HS-27A (cell line): ENCODE measurements around the gene ALG8.
"Not testable (repeated sequence)": the region's sequence is repeated elsewhere in the genome, so short reads cannot be mapped to it uniquely, and the experiment has no call there.

Experiments
- DNase-seq: peaks from one replicate; pipeline ENCODE4 v3.0.0-alpha.2; 2012; ENCODE audit warnings: low read depth, missing footprints

The ALG8 gene

DNA sequence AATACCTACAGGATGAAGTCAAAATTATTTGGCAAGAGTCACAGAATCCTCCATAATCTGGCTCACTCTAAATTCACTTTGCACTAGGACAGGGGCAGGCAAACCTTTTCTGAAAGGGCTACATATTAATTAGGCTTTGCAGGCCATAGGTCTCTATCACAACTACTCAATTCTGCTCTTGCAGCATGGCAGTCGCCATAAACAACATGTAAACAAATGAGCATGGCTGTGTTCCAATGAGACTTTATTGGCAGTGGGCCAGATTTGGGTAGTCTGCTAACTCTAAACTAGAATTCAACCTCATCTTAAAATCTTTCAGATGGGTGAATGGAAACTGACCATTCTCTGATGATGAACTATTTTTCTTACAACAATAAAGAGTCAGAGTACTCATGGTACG, 70.0 kb downstream of the ALG8 start:
- no peak for DNase-seq

DNA sequence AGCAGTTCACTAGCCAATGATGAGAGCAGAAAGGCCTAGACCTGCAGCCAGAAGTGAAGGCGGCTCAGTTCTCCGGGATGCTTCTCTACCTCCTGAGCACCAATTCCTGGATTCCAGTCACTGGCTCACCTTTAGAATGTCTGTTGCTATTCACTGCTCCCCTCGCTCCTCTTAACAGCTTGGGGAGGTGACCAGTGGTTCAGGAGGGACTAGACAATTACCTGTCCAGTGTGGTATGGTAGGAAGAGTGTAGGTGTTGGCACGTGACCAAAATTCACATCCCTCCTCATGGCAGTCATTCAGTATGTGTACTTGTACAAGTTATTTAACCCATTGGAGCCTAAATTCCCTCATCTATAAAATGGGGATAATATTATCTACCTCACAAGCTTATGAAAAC, 71.7 kb downstream of the ALG8 start:
- no peak for DNase-seq

DNA sequence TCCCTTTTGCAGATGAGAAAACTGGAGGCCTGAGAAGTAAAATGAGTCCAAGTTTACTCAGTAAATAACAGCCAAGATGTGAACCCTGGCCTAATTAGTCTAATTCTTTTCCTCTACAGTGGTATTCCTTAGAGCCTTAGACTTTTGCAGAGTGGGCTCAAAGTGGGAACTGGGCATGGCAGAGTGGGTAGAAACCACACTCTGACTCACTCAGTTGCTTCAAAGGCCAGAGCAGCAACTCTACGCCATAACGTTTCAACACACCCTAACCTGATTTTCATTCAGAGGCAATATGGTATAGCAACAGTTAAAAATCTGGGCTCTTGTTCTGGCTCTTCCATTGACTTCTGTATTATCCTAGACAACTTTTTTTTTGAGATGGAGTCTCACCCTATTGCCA, 73.0 kb downstream of the ALG8 start:
- DNase-seq = no peak

DNA sequence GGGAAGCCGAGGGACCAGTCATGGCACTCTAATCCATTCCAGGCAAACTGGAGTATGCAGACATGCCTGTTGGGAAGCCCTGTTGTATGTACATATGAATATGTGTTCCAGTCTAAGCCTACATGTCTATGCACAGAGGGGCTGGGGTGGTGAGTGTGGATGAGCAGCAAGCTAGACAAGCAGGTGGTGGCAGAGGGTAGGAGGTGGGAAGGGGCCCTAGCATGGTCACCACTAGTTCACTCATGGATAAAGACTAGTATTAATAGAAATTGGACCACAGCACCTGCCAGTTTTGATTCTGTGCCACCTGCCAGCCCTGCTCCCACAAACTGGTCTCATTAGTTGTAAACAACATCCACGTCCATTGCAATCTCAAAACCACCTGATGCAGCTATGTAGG, 74.2 kb downstream of the ALG8 start:
- no peak for DNase-seq

DNA sequence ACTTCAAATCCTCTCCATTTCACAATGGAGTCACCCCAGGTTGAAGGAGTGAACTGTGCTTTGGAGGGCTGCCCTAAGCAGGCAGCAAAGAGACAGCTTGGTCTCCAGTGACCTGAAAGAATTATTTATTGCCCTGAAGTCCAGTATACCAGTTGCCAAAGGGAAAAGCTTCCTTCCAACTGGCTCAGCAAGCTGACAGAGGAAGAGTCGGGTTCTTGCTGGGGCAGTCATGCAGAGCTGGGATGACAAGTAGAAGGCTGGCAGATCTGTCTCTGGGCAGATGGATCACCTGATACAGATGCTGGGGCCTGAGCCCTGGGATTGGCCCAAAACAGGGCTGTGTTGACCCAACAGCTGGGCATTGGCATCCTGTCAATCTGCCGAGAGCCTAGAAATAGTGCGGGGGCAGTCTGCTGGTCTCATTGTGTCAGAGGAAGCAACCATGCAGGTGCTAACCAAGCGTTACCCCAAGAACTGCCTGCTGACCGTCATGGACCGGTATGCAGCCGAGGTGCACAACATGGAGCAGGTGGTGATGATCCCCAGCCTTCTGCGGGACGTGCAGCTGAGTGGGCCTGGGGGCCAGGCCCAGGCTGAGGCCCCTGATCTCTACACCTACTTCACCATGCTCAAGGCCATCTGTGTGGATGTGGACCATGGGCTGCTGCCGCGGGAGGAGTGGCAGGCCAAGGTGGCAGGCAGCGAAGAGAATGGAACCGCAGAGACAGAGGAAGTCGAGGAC, 75.8 kb downstream of the ALG8 start, which contains the start of gene THRSP:
Gene THRSP (plus strand): TSS at position 422 of the 742 bp plus-strand sequence. CDS start 21 bp downstream, at position 443.
- DNase-seq = no peak

DNA sequence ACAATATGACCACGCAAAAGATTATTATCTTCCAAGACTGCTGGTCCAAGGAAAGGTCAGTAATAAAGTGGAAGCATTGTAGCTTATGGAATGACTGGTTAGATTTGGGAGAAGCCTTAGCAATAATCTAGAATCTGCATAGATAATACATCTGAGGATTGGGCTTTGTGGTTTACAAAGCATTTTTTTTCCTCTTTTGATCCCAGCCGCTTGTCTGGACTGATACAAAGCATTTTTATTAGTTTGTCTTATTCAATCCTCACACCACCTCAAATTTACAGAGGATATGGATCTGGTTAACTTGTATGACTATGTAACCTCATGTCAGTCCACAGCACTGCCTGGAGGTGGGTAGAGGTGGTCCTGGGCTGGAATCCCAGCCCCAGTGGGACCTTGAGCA, 76.8 kb downstream of the ALG8 start:
- DNase-seq = no peak

DNA sequence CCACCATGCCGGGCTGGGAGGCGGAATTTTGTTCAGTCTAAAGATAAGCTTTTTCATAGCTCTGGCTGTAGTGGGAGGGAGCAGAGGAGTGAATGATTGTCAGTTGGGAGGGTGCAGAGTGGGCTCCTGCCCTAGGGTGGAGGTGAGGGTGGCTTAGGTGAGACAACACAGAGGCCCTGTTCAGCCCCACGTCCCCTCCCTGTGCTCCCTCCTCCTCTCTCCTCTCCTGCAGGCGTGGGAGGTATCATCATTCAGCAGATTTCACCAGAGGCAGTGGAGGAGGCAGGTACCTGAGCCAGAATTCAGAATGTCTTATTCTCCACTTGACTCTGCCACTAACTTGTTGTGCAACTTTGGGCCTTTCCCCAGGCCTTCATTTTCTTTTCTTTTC, 77.5 kb downstream of the ALG8 start:
- DNase-seq = no peak

DNA sequence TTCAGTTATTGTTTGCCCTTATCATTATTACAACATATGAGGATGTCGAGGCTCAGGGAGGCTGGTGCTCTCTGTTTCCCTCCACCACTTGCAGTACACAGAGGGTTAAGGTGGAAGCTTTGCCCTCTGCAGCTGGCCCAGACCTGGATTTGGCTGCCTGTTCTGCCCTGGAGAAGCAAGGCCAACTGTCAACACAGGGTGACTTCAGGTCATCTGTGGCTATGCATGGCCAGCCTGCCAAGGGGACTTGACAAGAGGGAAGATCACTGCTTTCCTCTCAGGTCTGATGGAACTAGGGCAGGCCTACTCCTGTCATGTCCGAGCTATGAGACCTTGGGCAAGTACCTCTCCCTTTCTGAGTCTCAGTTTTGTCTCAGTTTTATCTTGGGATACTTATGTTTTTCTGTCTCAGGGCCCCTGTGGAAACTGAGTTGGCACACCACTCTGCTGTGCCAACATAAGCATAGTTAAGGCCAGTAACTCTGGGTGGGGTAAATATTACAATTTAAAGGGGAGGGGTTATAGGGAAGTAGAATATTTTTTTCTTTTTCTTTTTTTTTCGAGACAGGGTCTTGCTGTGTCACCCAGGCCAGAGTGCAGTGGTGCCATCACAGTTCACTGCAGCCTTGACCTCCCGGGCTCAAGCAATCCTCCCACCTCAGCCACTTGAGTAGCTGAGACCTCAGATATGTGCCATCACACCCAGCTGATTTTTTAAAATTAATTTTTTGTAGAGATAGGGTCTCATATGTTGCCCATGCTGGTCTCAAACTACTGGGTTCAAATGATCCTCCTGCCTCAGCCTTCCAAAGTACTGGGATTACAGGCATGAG, 78.1 kb downstream of the ALG8 start:
- no peak for DNase-seq

DNA sequence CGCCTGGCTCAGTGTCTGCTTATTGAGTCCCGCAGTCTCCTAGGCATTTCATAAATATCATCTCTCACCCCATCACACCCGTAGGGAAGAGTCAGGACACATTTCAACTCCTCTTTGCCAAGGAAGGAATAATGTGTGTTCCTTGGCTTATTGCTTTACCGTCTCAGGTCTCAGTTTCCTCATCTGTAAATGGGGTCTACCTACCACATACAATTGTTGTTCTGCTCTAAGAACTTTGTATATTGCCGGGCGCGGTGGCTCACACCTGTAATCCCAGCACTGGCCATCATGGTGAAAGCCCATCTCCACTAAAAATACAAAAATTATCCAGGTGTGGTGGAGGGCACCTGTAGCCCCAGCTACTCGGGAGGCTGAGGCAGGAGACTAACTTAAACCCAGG, 78.9 kb downstream of the ALG8 start:
- no peak for DNase-seq

DNA sequence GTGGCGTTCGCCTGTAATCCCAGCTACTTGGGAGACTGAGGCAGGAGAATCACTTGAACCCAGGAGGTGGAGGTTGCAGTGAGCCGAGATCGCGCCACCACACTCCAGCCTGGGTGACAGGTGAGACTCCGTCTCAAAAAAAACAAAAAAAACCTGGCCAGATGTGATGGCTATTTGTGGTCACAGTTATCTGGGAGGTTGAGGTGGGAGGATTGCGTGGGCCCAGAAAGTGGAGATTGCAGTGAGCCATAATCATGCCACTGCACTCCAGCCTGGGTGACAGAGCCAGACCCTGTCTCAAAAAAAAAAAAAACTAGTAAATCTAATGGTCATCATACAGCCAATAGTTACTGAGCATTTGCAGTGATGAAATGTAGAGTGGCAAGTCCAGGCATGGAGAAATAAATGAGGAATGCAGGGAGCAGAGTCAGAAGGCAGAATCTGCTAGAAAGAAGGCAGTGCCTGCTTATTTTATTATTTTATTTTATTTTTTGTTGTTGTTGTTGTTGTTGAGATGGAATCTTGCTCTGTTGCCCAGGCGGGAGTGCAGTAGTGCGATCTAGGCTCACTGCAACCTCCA, 79.6 kb downstream of the ALG8 start:
- not testable (repeated sequence) for DNase-seq

DNA sequence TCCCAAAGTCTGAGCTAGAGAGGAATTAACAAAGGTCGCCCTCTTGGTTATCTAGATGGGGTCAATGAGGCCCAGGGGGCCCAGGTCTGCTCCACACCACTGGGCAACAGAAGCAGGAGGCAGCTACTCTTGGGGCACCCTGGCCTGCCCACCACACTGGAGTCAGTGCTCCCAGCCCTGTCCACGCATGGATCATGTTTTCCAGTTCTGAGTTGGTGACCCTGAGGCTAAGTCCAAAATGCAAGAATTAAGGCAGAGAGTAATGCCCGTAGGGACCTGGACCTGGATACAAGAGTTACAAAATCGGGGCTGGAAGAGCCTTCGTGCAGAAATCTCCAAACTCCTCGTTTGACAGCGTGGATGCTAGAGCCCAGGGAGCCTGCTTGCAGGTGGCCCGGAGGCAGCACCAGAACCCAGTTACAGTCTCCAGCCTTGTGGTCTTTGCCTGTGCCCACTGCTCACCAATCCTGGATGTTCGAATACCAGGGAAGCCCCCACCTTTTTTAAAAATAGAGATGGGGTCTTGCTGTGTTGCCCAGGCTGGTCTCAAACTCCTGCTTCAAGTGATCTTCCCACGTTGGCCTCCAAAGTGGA, 81.9 kb downstream of the ALG8 start:
- DNase-seq = no peak

DNA sequence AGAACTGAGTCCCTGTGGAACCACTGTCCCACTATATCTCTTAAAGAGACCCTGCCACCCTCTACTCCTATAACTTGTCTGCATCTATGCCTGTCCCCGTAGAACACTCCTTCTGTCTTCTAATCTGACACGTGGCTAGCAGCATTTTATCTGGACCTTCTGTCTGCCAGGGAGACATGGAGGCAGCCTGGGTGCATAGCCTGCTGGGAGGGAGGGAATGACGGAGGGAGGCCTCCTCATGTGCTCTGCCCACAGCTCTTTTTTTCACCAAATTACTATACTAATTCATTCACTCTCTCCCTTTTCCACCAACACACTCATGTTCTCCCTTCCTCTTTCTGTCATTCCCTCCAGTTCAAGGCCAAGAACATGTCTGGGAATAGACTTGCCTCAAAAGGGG, 83.3 kb downstream of the ALG8 start:
- no peak for DNase-seq

DNA sequence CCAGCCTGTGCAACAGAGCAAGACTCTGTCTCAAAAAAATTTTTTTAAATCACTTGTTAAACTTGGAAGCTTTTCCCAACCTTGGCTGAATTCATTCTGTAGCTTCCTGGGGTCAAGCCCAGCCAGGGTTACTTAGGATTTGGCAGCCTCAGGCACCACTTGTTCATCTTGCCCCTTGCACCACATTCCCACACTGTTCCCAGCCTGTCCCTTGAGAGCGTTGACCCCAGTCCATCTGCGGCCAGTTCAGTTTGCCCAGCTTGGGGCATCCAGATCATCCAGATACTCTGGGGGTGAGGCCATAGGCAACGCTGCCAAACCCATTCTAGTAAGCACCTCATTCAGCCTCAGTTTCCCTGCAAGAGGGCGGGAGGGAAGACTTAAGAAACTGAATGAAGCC, 84.5 kb downstream of the ALG8 start:
- no peak for DNase-seq

DNA sequence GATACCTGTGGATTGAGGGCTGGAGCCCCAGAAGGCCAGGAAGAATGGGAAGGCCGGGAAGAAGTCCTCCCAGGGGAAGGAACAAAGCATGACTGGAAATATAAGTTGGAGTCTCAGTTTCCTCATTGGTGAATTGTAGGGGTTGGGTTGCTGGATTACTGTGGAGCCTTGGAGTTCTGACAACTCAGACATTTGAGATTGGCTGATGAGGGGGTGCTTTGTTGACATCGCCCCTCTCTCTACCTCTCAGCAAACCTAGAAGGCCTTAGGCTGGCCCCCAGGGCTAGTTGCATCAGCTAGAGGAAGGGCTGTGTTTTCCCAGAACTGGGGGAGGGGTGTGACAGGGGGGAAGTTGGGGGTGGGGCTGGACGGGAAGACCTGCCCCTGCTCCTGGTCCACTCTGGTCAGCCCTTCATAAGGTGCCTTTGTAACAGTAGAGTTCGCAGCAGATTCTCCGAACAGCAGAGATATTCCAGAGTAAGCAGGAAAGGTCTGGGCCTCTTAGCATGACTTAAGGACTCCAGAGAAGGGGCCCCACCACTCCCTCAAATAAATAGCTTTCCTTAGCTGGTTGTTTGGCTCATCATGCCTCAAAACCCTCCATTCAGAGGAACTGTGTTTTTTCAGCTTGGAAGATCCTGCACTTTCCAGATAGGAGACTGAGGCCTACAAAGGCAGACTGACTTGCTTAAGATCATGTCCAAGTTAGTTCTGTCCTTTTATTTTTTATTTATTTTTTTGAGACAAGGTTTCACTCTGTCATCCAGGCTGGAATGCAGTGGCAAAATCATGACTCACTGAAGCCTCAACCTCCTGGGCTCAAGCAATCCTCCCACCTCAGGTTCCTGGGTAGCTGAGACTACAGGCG, 88.2 kb downstream of the ALG8 start:
- DNase-seq = peak; percentile 69
